DND-41 (cell line): ENCODE data around the gene ARFRP1.

Experiments
- CTCF ChIP-seq: IDR thresholded peaks from 2 replicates; pipeline ENCODE4 v1.5.1; 2012; ENCODE audit warnings: borderline replicate concordance, low read length, moderate library complexity, mild to moderate bottlenecking; ENCODE audit not compliant: poor library complexity, severe bottlenecking; ENCODE audit errors: extremely low read depth
- EZH2 ChIP-seq: IDR thresholded peaks from 3 replicates; pipeline ENCODE4 v1.6.1; 2012; ENCODE audit warnings: borderline replicate concordance, low read depth, mild to moderate bottlenecking, moderate library complexity, low read length, inconsistent platforms; ENCODE audit not compliant: severe bottlenecking

DNA sequence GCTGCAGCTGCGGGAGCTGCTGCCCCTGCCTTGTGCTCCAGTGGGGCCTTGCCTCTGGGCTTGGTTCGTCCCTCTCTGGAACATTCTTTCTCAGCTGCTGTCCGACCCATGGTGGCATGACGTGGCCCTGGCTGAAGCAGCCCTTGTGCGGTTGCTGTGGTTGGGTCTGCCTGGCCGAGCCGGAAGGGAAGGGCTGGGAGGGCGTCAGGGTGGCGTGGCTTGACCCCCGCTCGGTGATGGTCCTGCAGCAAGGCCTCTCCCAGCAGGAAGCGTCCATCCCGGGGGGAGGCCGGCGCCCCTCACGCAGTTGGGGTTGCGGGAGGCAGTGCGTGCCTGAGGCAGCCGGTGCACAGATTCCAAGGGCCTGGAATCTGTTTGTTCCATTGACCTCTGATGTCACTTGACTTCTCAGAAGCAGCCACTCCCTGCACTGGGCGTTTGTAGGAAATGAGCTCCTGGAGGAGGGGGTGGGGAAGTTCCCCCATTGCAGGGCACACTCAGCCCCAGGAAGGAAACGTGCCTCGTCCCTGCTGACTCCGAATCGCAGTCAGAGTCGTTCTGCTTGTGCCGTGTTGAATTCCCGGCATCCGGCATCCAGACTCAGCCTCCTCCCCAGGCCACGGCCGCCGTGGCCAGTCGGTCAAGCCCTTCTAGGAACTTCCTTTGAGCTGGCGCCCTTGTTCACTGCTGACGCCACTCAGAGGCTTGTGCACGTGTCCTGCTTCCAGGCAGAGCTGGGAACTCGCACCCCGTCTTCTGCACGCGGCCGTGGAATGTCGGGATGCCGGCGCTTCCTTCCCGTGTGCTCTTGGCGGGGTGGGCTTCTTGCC lies 21.1 kb downstream of the ARFRP1 start:
- no peak for TF ChIP-seq CTCF
- TF ChIP-seq EZH2 = no peak
